HG02852 (cell line): ENCODE measurements around the gene GHDC.

Source experiments
- ATAC-seq: cut with Tn5 transposase; IDR thresholded peaks from one replicate; pipeline ENCODE4 v1.9.1; 2021; ENCODE audit warnings: mild to moderate bottlenecking, moderate library complexity; ENCODE audit not compliant: unreplicated experiment

Gene GHDC

GRCh38 chr17:42184713-42185620 is 9.3 kb downstream of the GHDC start, which contains the start of gene HCRT:
HCRT (minus strand) TSS chr17:42185452; CDS start chr17:42185365, 87 bp downstream.
- no peak for ATAC-seq

GRCh38 chr17:42183741-42184711 is 10.3 kb downstream of the GHDC start:
- ATAC-seq, result peak; percentile 61

- ATAC-seq, result no peak
Measured at GRCh38 chr17:42182927-42183734, 11.2 kb downstream of the GHDC start.

- ATAC-seq, result no peak
Measured at GRCh38 chr17:42181851-42182207, 12.5 kb downstream of the GHDC start.

- no peak for ATAC-seq
Measured at GRCh38 chr17:42180922-42181850, 13.1 kb downstream of the GHDC start, which contains the start of gene KCNH4. KCNH4 (minus strand) TSS chr17:42181142; CDS start chr17:42180945, 197 bp downstream.

- no peak for ATAC-seq
Measured at GRCh38 chr17:42180411-42180921, 13.8 kb downstream of the GHDC start.

- no peak for ATAC-seq
Measured at GRCh38 chr17:42179911-42180410, 14.3 kb downstream of the GHDC start.

GRCh38 chr17:42179335-42179734 is 15.0 kb downstream of the GHDC start:
- ATAC-seq, result no peak

- no peak for ATAC-seq
Measured at GRCh38 chr17:42178817-42179216, 15.5 kb downstream of the GHDC start.

GRCh38 chr17:42177684-42178083 is 16.6 kb downstream of the GHDC start:
- ATAC-seq, result no peak

- no peak for ATAC-seq
Measured at GRCh38 chr17:42174126-42174783, 20.0 kb downstream of the GHDC start.

- no peak for ATAC-seq
Measured at GRCh38 chr17:42171831-42172230, 22.5 kb downstream of the GHDC start.

- ATAC-seq, result no peak
Measured at GRCh38 chr17:42169351-42169750, 24.9 kb downstream of the GHDC start.

GRCh38 chr17:42167807-42168206 is 26.5 kb downstream of the GHDC start:
- no peak for ATAC-seq

- no peak for ATAC-seq
Measured at GRCh38 chr17:42166196-42166763, 28.0 kb downstream of the GHDC start.

GRCh38 chr17:42165751-42166150 is 28.5 kb downstream of the GHDC start:
- ATAC-seq, result no peak

GRCh38 chr17:42163696-42164407 is 30.4 kb downstream of the GHDC start:
- no peak for ATAC-seq

GRCh38 chr17:42163113-42163512 is 31.2 kb downstream of the GHDC start:
- ATAC-seq, result no peak
